NCI-H2196 (cell line): Measurements from ENCODE around the gene CDKN3.
"Not testable (repeated sequence)": the region's sequence is repeated elsewhere in the genome, so short reads cannot be mapped to it uniquely, and the experiment has no call there.

ENCODE experiments used
- DNase-seq: peaks from one replicate; lab custom pipeline; 2025; ENCODE audit not compliant: unreplicated experiment; lab: John Stamatoyannopoulos, UW

CDKN3 gene

GRCh38 chr14:54369343-54369742, 27.5 kb upstream of the CDKN3 start:
- DNase-seq, result no peak

- no peak for DNase-seq
Observed at GRCh38 chr14:54370323-54371198, 26.2 kb upstream of the CDKN3 start.

GRCh38 chr14:54374117-54374884, 22.5 kb upstream of the CDKN3 start:
- no peak for DNase-seq

- DNase-seq, result no peak
Observed at GRCh38 chr14:54377501-54377900, 19.3 kb upstream of the CDKN3 start.

- DNase-seq, result not testable (repeated sequence)
Observed at GRCh38 chr14:54378893-54379292, 17.9 kb upstream of the CDKN3 start.

- DNase-seq, result not testable (repeated sequence)
Observed at GRCh38 chr14:54380558-54380957, 16.2 kb upstream of the CDKN3 start.

GRCh38 chr14:54381821-54382220, 15.0 kb upstream of the CDKN3 start:
- no peak for DNase-seq

- no peak for DNase-seq
Observed at GRCh38 chr14:54383835-54384234, 13.0 kb upstream of the CDKN3 start.

GRCh38 chr14:54385556-54385955, 11.3 kb upstream of the CDKN3 start:
- DNase-seq, result no peak

- no peak for DNase-seq
Observed at GRCh38 chr14:54387328-54387727, 9.5 kb upstream of the CDKN3 start.

- no peak for DNase-seq
Observed at GRCh38 chr14:54392131-54392859, 4.5 kb upstream of the CDKN3 start.

GRCh38 chr14:54392986-54393884, 3.6 kb upstream of the CDKN3 start:
- DNase-seq, result not testable (repeated sequence)

- DNase-seq, result no peak
Observed at GRCh38 chr14:54394596-54394995, 2.2 kb upstream of the CDKN3 start.

- DNase-seq, result no peak
Observed at GRCh38 chr14:54395284-54395683, 1.5 kb upstream of the CDKN3 start.

GRCh38 chr14:54395716-54396115, 1.1 kb upstream of the CDKN3 start:
- DNase-seq, result no peak

- no peak for DNase-seq
Observed at GRCh38 chr14:54396183-54396492, 669 bp upstream of the CDKN3 start.

GRCh38 chr14:54399560-54399959, 2.8 kb downstream of the CDKN3 start:
- no peak for DNase-seq

- not testable (repeated sequence) for DNase-seq
Observed at GRCh38 chr14:54403401-54404005, 6.7 kb downstream of the CDKN3 start.

GRCh38 chr14:54410215-54410614, 13.4 kb downstream of the CDKN3 start:
- no peak for DNase-seq

GRCh38 chr14:54411371-54411770, 14.6 kb downstream of the CDKN3 start:
- no peak for DNase-seq
